ENCODE results near the gene BGN. TPM values are rescaled to one million over a fixed set of nuclear protein-coding genes. Genes with fewer than 3 reads are reported as not detected.
A peak's percentile ranks its signal among the peaks of the same experiment; 100 is the strongest.

The BGN gene
- total and polyA plus RNA-seq, 8 donors, result 6.2 to 64.3 (median 16.2) TPM

- Histone ChIP-seq H3K27ac (no peak overlapping the region), H3K27me3 (no peaks in the 10 kb centered on the region), H3K4me1 (peaks cover 0 to 15% (median 11%) of the 10 kb centered on the region in 4 donors), H3K9me3 (peaks cover 0 to 4% (median 0%) of the 10 kb centered on the region in 4 donors), H3K4me3 (no peak overlapping the region), H3K36me3 (peaks cover 0 to 45% (median 25%) of the 10 kb centered on the region in 4 donors)
- WGBS, 5 donors, result 85 to 91% (median 88%) methylated on average over 14 to 19 of the region's 19 CpGs
- intact Hi-C loops (cut with DNase I; ENCODE audit: low total_unique reads), result no loop called here
- no peak for DNase-seq
- TF ChIP-seq EP300 (IDR thresholded peaks at IDR 0.05) (no peak), CTCF (IDR thresholded peaks at IDR 0.05) (no peak), POLR2AphosphoS5 (IDR thresholded peaks at IDR 0.05) (no peak), POLR2A (IDR thresholded peaks at IDR 0.05) (no peak)
Measured at GRCh38 chrX:153465691-153466380, 28.9 kb upstream of the BGN start.

GRCh38 chrX:153468008-153468580 lies 26.7 kb upstream of the BGN start:
- Histone ChIP-seq H3K27me3 (no peaks in the 10 kb centered on the region), H3K27ac (no peak overlapping the region), H3K36me3 (peaks cover 0 to 26% (median 6%) of the 10 kb centered on the region in 4 donors), H3K9me3 (no peaks in the 10 kb centered on the region), H3K4me3 (no peak overlapping the region), H3K4me1 (peaks cover 0 to 22% (median 11%) of the 10 kb centered on the region in 4 donors)
- WGBS, 5 donors, result 67 to 87% (median 74%) methylated on average over 3 to 12 of the region's 12 CpGs
- intact Hi-C loops (cut with DNase I; ENCODE audit: low total_unique reads), result no loop called here
- DNase-seq, result peak in 1 of 2 donors; percentile 56
- TF ChIP-seq POLR2AphosphoS5 (IDR thresholded peaks at IDR 0.05), result no peak

DNA sequence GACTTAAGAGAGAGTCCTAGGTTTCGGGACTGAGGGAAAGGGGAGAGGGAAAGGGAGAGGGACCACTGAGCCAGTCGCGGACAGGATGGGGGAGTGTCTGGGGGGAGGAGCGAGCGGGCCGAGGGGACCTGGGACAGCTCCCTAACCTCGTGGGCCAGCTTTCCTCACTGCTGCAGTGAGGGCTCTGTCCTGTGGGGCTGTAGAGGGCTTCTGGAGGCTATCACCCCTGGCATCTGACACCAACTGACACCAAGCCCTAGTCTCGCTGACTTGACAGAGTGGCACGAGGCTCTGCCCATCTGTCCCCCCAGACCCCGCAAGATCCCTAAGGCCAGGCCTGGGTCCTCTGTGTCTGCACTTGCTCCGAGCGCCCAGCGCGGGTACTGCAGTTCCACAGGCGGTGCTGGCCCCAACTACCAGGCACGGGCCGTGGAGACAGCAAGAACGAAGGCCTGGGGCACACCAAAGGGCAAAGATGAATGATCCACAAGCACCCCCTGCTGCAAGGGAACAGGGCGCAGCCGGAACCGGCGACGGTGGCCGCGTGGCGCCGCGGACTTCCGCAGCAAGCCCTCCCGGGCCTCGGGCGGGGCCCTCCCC lies 24.9 kb upstream of the BGN start:
- no peaks in the 10 kb centered on the region for H3K27me3 ChIP-seq
- WGBS, 5 donors, result 0 to 28% (median 3%) methylated on average over 7 to 32 of the region's 32 CpGs
- intact Hi-C loops (cut with DNase I; ENCODE audit: low total_unique reads), result no loop called here
- H3K4me3 ChIP-seq, result peak overlapping the region; percentile 61 to 81 (median 66)
- H3K4me1 ChIP-seq, result peaks cover 0 to 23% (median 13%) of the 10 kb centered on the region in 4 donors
- peak overlapping the region; percentile 70 to 89 (median 77) for H3K27ac ChIP-seq
- TF ChIP-seq POLR2A (IDR thresholded peaks at IDR 0.05), result no peak
- TF ChIP-seq POLR2AphosphoS5 (IDR thresholded peaks at IDR 0.05), result no peak
- no peak for TF ChIP-seq CTCF (IDR thresholded peaks at IDR 0.05)
- TF ChIP-seq EP300 (IDR thresholded peaks at IDR 0.05), result no peak
- no peaks in the 10 kb centered on the region for H3K9me3 ChIP-seq
- DNase-seq, result no peak
- peaks cover 0 to 10% (median 3%) of the 10 kb centered on the region in 4 donors for H3K36me3 ChIP-seq

DNA sequence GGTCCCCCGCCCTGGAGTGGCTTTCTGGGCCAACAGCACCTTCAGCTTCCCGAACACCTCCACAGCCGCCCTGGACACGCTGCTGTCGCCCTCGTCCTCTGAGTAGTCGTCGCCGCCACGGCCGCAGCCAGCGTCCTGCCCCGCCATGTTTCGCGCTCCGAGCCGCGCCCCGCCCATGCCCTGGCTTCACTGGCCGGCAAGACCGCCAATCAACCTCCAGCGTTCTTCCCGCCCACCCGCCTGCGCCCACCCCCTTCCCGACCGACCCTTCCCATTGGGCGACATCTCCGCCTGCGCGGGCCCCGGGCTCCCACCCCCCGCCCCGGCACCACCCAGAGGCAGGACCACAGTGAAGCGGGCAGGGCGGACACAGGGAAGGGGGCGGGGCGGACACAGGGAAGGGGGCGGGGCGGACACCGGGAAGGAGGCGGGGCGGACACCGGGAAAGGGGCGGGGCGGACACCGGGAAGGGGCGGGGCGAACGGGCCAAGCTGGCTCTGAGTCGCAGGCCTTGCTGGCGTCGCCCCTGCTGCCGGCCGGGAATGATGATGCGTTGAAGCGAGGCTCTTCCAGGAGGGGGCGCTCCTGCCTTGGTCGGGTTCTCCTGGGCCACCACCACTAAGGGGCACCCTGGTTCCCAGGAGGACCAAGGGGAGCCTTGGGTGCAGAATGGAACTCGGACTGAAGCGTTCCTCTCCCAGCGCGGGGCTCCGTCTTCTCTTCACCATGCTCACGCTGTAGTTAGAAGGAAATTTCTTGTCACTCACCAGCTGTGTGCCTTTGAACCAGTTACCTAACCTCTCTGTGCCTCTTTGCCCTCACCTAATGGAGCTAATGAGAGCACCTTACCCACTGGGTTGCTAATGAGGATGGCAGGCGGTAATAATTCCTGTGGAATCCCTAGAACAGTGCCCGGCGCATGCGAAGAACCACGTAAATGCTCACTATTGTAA lies 24.1 kb upstream of the BGN start, which contains the start of gene HAUS7:
Gene HAUS7, minus strand, starts transcription at position 166 of the 953 bp plus-strand sequence. Its CDS starts 19 bp downstream, at position 147.
- Histone ChIP-seq H3K4me1 (peaks cover 0 to 31% (median 18%) of the 10 kb centered on the region in 4 donors), H3K27me3 (no peaks in the 10 kb centered on the region), H3K9me3 (no peaks in the 10 kb centered on the region), H3K36me3 (peaks cover 0 to 10% (median 3%) of the 10 kb centered on the region in 4 donors), H3K27ac (peak within 1 kb of the TSS; percentile 70 to 89 (median 77)), H3K4me3 (peak within 1 kb of the TSS; percentile 61 to 81 (median 66))
- intact Hi-C loops (cut with DNase I; ENCODE audit: low total_unique reads), result no loop called here
- WGBS, 5 donors, result 9 to 97% (median 30%) methylated on average over 4 to 65 of the region's 70 CpGs
- peak in 5 of 7 experiments; percentile 42 to 78 (median 63) for TF ChIP-seq CTCF (IDR thresholded peaks at IDR 0.05)
- TF ChIP-seq POLR2A (IDR thresholded peaks at IDR 0.05), result no peak
- no peak for TF ChIP-seq EP300 (IDR thresholded peaks at IDR 0.05)
- TF ChIP-seq POLR2AphosphoS5 (IDR thresholded peaks at IDR 0.05), result peak in 2 of 3 donors; percentile 46 to 52
- peak; percentile 86 to 97 for DNase-seq

All from stomach (tissue), 9 donors.